ENCODE measurements around the gene MAMSTR.

MAMSTR gene

DNA sequence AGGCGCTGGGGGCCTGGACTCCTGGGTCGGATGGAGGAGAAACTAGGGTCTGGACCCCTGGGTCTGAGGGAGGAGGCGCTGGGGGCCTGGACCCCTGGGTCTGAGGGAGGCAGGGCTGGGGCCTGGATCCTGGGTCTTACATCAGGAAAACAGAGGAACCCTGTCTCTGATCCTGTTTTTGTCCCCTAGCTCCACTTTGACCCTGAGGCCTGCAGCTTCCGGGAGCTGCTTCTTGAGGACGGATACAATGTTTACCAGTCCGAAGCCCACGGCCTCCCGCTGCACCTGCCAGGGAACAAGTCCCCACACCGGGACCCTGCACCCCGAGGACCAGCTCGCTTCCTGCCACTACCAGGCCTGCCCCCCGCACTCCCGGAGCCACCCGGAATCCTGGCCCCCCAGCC lies 38.2 kb upstream of the MAMSTR start:
- TF ChIP-seq CTCF (conservative IDR thresholded peaks at IDR 0.05; ENCODE audit: low read depth, low read length) = no peak
- Histone ChIP-seq H3K27me3 (ENCODE audit: insufficient read depth, low read depth) (peaks cover 51% of the 10 kb centered on the region), H3K9ac (no peak overlapping the region), H3K4me2 (no peak overlapping the region), H3K4me1 (ENCODE audit: low read depth, poor library complexity, severe bottlenecking) (peaks cover 14% of the 10 kb centered on the region), H4K20me1 (ENCODE audit: insufficient read depth) (no peaks in the 10 kb centered on the region), H3K79me2 (ENCODE audit: insufficient read depth, low read depth) (no peaks in the 10 kb centered on the region), H3K36me3 (ENCODE audit: insufficient read depth) (no peaks in the 10 kb centered on the region), H2AFZ (ENCODE audit: low read depth) (no peak overlapping the region), H3K4me3 (IDR thresholded peaks at IDR 0.05; ENCODE audit: insufficient read depth, low read depth, low read length) (no peak overlapping the region), H3K27ac (no peak overlapping the region)

GRCh38 chr19:48757089-48757675 lies 37.7 kb upstream of the MAMSTR start:
- H3K79me2 ChIP-seq (ENCODE audit: insufficient read depth, low read depth) = no peaks in the 10 kb centered on the region
- no peak overlapping the region for H3K27ac ChIP-seq
- TF ChIP-seq CTCF (conservative IDR thresholded peaks at IDR 0.05; ENCODE audit: low read depth, low read length) = no peak
- no peak overlapping the region for H3K9ac ChIP-seq
- no peaks in the 10 kb centered on the region for H4K20me1 ChIP-seq (ENCODE audit: insufficient read depth)
- no peak overlapping the region for H3K4me3 ChIP-seq (IDR thresholded peaks at IDR 0.05; ENCODE audit: insufficient read depth, low read depth, low read length)
- H3K36me3 ChIP-seq (ENCODE audit: insufficient read depth) = no peaks in the 10 kb centered on the region
- no peak overlapping the region for H2AFZ ChIP-seq (ENCODE audit: low read depth)
- H3K27me3 ChIP-seq (ENCODE audit: insufficient read depth, low read depth) = peaks cover 51% of the 10 kb centered on the region
- no peak overlapping the region for H3K4me2 ChIP-seq
- peaks cover 14% of the 10 kb centered on the region for H3K4me1 ChIP-seq (ENCODE audit: low read depth, poor library complexity, severe bottlenecking)

- Histone ChIP-seq H3K79me2 (ENCODE audit: insufficient read depth, low read depth) (no peaks in the 10 kb centered on the region), H3K4me2 (no peak overlapping the region), H4K20me1 (ENCODE audit: insufficient read depth) (no peaks in the 10 kb centered on the region), H3K27me3 (ENCODE audit: insufficient read depth, low read depth) (peaks cover 53% of the 10 kb centered on the region), H3K36me3 (ENCODE audit: insufficient read depth) (no peaks in the 10 kb centered on the region), H3K4me3 (IDR thresholded peaks at IDR 0.05; ENCODE audit: insufficient read depth, low read depth, low read length) (no peak overlapping the region), H3K27ac (no peak overlapping the region), H3K4me1 (ENCODE audit: low read depth, poor library complexity, severe bottlenecking) (peaks cover 14% of the 10 kb centered on the region), H3K9ac (no peak overlapping the region), H2AFZ (ENCODE audit: low read depth) (no peak overlapping the region)
- no peak for TF ChIP-seq CTCF (conservative IDR thresholded peaks at IDR 0.05; ENCODE audit: low read depth, low read length)
Measured at GRCh38 chr19:48756686-48757085, 37.2 kb upstream of the MAMSTR start.

GRCh38 chr19:48756212-48756611 lies 36.7 kb upstream of the MAMSTR start:
- H3K4me1 ChIP-seq (ENCODE audit: low read depth, poor library complexity, severe bottlenecking) = peaks cover 14% of the 10 kb centered on the region
- H3K36me3 ChIP-seq (ENCODE audit: insufficient read depth) = no peaks in the 10 kb centered on the region
- H3K4me2 ChIP-seq = no peak overlapping the region
- no peak overlapping the region for H3K27ac ChIP-seq
- H3K9ac ChIP-seq = no peak overlapping the region
- H4K20me1 ChIP-seq (ENCODE audit: insufficient read depth) = no peaks in the 10 kb centered on the region
- no peak overlapping the region for H2AFZ ChIP-seq (ENCODE audit: low read depth)
- no peak for TF ChIP-seq CTCF (conservative IDR thresholded peaks at IDR 0.05; ENCODE audit: low read depth, low read length)
- no peaks in the 10 kb centered on the region for H3K79me2 ChIP-seq (ENCODE audit: insufficient read depth, low read depth)
- no peak overlapping the region for H3K4me3 ChIP-seq (IDR thresholded peaks at IDR 0.05; ENCODE audit: insufficient read depth, low read depth, low read length)
- peaks cover 53% of the 10 kb centered on the region for H3K27me3 ChIP-seq (ENCODE audit: insufficient read depth, low read depth)

Measured in KMS-11 (cell line).